Epithelial cell of esophagus (primary cell): ENCODE data around the gene PLA2G2C.

Source experiments
- DNase-seq: peaks from one replicate; pipeline ENCODE4 v3.0.0; 2010; ENCODE audit warnings: low read depth
- H3K4me3 ChIP-seq: 2 replicates; pipeline ENCODE4 v1.5.1; 2011; ENCODE audit warnings: mild to moderate bottlenecking, low read length, control low read depth
- TF ChIP-seq, protein P1 (sequence below): IDR thresholded peaks from 2 replicates; pipeline ENCODE4 v1.5.1; 2011; ENCODE audit warnings: low read depth, mild to moderate bottlenecking, low read length, control low read depth, inconsistent platforms; ENCODE audit not compliant: insufficient read depth; ENCODE audit errors: missing control alignments

Gene PLA2G2C

GRCh38 chr1:20207546-20207945, 21.2 kb upstream of the PLA2G2C start:
- TF ChIP-seq, protein P1, sequence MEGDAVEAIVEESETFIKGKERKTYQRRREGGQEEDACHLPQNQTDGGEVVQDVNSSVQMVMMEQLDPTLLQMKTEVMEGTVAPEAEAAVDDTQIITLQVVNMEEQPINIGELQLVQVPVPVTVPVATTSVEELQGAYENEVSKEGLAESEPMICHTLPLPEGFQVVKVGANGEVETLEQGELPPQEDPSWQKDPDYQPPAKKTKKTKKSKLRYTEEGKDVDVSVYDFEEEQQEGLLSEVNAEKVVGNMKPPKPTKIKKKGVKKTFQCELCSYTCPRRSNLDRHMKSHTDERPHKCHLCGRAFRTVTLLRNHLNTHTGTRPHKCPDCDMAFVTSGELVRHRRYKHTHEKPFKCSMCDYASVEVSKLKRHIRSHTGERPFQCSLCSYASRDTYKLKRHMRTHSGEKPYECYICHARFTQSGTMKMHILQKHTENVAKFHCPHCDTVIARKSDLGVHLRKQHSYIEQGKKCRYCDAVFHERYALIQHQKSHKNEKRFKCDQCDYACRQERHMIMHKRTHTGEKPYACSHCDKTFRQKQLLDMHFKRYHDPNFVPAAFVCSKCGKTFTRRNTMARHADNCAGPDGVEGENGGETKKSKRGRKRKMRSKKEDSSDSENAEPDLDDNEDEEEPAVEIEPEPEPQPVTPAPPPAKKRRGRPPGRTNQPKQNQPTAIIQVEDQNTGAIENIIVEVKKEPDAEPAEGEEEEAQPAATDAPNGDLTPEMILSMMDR = no peak
- no peak overlapping the region for H3K4me3 ChIP-seq

DNA sequence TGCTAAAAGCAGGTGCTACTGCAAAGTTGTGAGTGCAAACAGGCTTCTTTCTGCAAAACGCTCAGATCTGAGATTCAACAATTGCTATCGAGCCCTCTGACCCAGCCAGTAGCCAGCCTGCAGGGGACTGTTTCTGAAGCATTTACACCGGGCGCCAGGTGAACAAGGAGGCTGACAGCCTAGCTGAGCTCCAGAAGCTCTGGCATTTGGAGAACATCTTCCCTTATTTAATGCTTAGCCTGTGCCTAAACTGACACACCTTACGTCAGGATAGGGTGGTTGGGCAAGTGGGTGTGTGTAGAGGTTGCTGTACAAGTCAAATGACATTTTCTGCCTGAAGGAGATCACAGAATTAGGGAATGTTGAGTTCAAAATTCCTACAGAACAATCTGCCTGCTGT, 15.8 kb upstream of the PLA2G2C start:
- TF ChIP-seq, protein P1 = no peak
- DNase-seq = no peak

More at GRCh38 chr1:20207546-20207945, 21.2 kb upstream of the PLA2G2C start:
- peak; percentile 88 for DNase-seq

GRCh38 chr1:20200966-20201365, 14.6 kb upstream of the PLA2G2C start:
- TF ChIP-seq, protein P1 = no peak
- no peak overlapping the region for H3K4me3 ChIP-seq
- DNase-seq = no peak

More for the DNA sequence above, 15.8 kb upstream of the PLA2G2C start:
- H3K4me3 ChIP-seq = no peak overlapping the region

GRCh38 chr1:20199840-20200239, 13.5 kb upstream of the PLA2G2C start:
- H3K4me3 ChIP-seq = no peak overlapping the region
- no peak for DNase-seq
- TF ChIP-seq, protein P1 = no peak

DNA sequence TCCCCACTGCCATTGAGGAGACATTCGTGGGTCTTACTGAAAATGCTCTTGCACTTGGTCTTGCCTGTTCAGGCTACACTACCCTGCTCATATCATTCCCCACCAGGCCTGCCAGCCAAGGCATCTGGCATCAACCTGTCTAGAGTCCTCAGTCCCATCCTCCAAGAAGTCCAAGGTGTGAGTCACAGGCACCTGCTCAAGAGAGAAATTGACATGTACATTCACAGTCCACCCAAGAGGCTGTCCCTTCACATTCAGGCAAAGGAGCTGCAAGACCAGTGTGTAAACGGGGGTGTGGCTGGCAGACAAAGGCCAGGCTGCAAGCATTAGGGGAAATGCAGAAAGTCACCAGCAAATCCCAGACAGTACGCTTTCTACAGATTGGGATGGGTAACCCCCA, 13.1 kb upstream of the PLA2G2C start:
- peak; percentile 34 for DNase-seq
- TF ChIP-seq, protein P1 = no peak
- no peak overlapping the region for H3K4me3 ChIP-seq

GRCh38 chr1:20198918-20199317, 12.6 kb upstream of the PLA2G2C start:
- DNase-seq = no peak
- no peak overlapping the region for H3K4me3 ChIP-seq
- TF ChIP-seq, protein P1 = no peak

- DNase-seq = no peak
- H3K4me3 ChIP-seq = no peak overlapping the region
- TF ChIP-seq, protein P1 = no peak
Measured at GRCh38 chr1:20198296-20198695, 12.0 kb upstream of the PLA2G2C start.
